Measurements from ENCODE around the gene CRYBG1.
"Not testable (repeated sequence)": the region's sequence is repeated elsewhere in the genome, so short reads cannot be mapped to it uniquely, and the experiment has no call there.

CRYBG1 gene

GRCh38 chr6:106490974-106491373 is 130.5 kb downstream of the CRYBG1 start:
- peak overlapping the region; percentile 70 for H3K27ac ChIP-seq
- DNase-seq (ENCODE audit: low read depth, low spot score): no peak

DNA sequence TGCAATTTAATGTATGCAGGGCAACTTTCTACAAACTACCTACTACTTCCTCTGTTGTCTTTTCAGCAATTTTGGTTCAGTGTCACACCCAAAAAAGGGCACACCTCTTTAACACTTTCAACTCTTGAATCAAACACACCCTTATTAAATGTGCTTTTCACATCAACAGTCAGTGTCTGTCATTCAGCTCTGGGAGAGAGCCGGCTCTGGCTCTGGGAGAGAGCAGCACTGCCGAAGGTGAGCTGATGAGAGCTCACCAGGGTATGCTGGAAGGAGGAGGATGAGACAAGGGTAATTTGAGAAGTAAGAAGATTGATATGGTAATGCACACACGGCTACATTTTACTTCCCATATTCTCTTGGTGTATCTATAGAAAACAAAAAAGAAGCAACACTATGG is 134.5 kb downstream of the CRYBG1 start:
- H3K27ac ChIP-seq: peak overlapping the region; percentile 94
- no peak for DNase-seq (ENCODE audit: low read depth, low spot score)

GRCh38 chr6:106496823-106497222 is 136.3 kb downstream of the CRYBG1 start:
- peak; percentile 69 for DNase-seq (ENCODE audit: low read depth, low spot score)
- peak overlapping the region; percentile 94 for H3K27ac ChIP-seq

GRCh38 chr6:106501960-106502371 is 141.4 kb downstream of the CRYBG1 start:
- peak overlapping the region; percentile 80 for H3K27ac ChIP-seq
- no peak for DNase-seq (ENCODE audit: low read depth, low spot score)

DNA sequence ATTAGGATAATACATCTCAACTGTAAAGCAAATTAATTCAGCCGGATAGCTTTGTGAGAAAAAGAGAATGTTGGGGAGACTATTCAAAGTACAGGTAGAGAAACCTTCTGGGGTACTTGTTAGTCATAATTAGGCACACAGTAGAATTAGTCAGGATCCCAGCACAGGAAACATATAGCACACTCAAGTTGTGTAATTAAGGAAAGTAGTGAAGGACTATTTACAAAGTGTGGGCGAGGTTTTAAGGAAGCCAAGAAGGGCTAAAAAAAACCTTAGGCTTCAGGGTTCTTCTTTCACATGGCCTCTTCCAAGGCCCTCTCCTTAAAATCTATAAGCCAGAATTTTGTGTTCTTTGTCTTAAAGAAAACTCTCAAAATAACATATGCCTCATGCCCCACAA is 142.0 kb downstream of the CRYBG1 start:
- peak overlapping the region; percentile 80 for H3K27ac ChIP-seq
- DNase-seq (ENCODE audit: low read depth, low spot score): peak; percentile 54

DNA sequence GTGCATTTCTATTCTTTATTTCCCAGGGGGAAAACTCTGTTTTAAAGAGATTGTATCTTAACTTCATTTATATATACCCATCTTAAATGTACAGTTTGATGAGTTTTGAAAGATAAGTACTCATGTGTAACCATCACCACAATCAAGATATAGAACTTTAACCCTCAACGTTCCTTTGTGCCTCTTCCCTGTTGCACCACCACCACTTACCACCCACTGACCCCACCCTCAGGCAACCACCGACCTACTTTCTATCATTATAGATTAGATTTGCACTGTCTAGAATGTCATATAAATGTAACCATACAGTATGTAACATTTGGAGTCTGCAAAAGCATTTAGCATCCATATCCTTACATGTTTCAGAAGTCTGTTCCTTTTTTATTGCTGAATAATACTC is 147.8 kb downstream of the CRYBG1 start:
- no peak overlapping the region for H3K27ac ChIP-seq
- DNase-seq (ENCODE audit: low read depth, low spot score): no peak

DNA sequence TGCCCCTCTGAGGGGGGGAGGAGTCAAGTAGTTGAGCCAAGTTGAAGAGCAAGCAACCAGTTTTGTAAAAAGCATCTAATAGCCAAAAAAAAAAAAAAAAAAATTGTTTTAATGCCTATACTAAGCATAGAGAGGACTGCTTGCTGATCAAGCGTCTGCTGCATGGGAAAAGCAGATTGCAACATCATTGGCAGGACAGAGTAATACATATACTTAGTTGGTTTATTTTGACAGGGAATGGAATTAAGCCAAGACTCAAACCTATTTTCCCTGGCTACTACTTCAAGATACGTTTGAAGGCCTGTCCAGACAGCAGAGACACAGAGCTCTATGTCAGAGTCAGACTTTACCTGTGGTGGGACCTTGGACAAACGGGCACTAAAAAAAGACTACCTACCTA is 148.3 kb downstream of the CRYBG1 start:
- no peak for DNase-seq (ENCODE audit: low read depth, low spot score)
- peak overlapping the region; percentile 75 for H3K27ac ChIP-seq

GRCh38 chr6:106509420-106510089 is 149.0 kb downstream of the CRYBG1 start:
- H3K27ac ChIP-seq: peak overlapping the region; percentile 75
- DNase-seq (ENCODE audit: low read depth, low spot score): no peak

DNA sequence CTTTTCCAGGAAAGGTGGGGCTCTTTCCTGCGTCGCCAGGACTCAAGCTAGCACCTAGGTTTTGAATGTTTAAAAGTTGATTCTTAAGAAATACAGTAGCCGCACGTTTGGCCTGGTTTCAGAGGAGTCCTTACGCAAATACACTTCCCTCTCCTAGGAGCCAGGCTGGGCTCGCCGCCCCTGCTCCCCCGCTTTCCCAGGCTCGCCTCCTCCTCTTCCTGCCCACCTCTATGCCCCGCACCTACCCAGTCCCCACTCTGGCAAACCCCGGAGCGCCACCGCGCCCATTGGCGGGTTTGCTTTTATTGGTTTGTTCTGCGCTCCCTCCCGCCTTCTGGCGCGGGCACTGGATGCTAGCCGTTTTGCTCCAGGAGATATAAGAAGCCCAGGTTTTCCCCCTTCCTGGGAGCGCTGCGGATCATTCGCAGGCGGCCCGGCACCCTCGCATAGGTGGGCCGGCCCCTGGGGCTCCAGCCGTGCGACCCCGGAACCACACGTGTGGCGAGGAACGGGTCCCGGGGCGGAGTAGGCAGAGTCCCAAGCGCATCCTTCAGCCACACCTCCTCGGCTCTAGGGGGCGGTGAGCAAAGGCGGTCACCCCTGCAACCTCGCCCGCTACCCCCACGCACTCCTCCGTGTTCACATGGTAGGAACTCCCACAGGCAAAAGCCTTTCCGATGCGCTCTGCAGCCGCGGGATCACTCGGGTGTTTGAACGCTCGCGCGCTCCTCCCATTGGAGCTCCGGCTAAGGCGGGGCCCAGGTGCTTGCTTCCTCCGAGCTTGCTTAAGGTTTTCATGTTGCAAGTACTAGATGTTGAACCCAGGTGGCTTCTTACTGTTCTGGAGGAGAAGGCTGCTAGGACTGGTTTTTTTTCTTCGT is 149.8 kb downstream of the CRYBG1 start:
- DNase-seq (ENCODE audit: low read depth, low spot score): peak; percentile 56
- peak overlapping the region; percentile 75 for H3K27ac ChIP-seq

GRCh38 chr6:106511288-106512047 is 151.0 kb downstream of the CRYBG1 start:
- peak overlapping the region; percentile 75 for H3K27ac ChIP-seq
- DNase-seq (ENCODE audit: low read depth, low spot score): no peak

DNA sequence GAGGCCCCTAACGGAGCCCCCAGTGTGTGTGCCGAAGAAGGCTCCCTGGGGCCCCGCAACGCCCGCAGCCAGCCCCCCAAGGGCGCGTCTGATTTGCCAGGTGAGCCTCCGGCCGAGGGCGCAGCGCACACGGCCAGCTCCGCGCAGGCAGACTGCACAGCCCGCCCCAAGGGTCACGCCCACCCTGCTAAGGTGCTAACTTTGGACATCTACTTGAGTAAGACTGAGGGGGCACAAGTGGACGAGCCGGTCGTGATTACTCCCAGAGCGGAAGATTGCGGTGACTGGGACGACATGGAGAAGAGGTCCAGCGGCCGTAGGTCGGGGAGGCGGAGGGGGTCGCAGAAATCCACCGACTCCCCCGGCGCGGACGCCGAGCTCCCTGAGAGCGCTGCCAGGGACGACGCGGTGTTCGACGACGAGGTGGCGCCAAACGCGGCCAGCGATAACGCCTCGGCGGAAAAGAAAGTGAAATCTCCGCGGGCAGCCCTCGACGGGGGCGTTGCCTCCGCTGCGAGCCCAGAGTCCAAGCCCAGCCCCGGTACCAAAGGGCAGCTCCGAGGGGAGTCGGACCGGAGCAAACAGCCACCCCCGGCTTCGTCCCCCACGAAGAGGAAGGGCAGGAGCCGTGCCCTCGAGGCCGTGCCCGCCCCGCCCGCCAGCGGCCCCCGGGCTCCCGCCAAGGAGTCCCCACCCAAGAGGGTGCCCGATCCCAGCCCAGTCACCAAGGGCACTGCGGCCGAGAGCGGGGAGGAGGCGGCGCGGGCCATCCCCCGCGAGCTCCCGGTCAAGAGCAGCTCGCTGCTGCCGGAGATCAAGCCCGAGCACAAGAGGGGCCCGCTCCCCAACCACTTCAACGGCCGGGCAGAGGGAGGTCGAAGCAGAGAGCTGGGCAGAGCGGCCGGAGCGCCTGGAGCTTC is 151.8 kb downstream of the CRYBG1 start:
- peak overlapping the region; percentile 75 for H3K27ac ChIP-seq
- DNase-seq (ENCODE audit: low read depth, low spot score): no peak

GRCh38 chr6:106512968-106513574 is 152.6 kb downstream of the CRYBG1 start:
- no peak for DNase-seq (ENCODE audit: low read depth, low spot score)
- H3K27ac ChIP-seq: peak overlapping the region; percentile 75

- no peak for DNase-seq (ENCODE audit: low read depth, low spot score)
- peak overlapping the region; percentile 75 for H3K27ac ChIP-seq
These were observed 153.5 kb downstream of the CRYBG1 start for GRCh38 chr6:106513808-106514582.

DNA sequence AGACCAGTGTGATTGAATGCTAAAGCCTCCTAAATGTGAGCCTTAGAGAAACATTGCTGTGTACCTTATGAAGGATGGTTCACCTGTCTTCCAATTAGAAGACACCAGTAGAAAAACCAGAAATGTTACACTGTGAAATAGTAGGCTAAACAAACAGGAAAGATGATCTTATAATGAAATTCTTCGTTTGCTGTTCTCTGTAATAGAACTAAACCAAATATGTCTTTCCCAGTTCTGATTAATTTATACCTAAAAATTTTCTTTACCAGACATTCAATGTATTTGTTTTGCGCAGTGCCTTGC is 154.0 kb downstream of the CRYBG1 start:
- H3K27ac ChIP-seq: peak overlapping the region; percentile 75
- DNase-seq (ENCODE audit: low read depth, low spot score): no peak

- peak overlapping the region; percentile 75 for H3K27ac ChIP-seq
- not testable (repeated sequence) for DNase-seq (ENCODE audit: low read depth, low spot score)
These were observed 155.1 kb downstream of the CRYBG1 start for GRCh38 chr6:106515582-106515981.

GRCh38 chr6:106516616-106517015 is 156.1 kb downstream of the CRYBG1 start:
- H3K27ac ChIP-seq: peak overlapping the region; percentile 75
- DNase-seq (ENCODE audit: low read depth, low spot score): no peak

DNA sequence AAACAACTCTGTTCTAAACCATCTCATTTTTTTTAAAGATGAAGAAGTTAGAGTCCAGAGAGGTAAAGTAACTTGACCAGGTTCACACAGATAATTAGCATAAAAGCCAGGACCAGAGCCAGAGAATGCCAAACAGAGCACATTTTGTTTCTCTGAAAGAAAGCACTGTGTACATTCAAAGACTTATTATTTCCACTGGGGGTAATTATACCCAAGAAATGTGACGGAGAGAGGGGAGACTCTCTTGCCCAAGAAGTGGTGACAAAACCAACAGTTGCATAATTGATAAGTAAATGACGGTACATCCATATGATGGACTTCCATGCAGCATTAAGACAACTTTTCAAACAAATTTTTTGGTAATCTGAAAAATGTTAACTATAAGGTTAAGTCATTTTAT is 157.2 kb downstream of the CRYBG1 start:
- DNase-seq (ENCODE audit: low read depth, low spot score): no peak
- no peak overlapping the region for H3K27ac ChIP-seq

DNA sequence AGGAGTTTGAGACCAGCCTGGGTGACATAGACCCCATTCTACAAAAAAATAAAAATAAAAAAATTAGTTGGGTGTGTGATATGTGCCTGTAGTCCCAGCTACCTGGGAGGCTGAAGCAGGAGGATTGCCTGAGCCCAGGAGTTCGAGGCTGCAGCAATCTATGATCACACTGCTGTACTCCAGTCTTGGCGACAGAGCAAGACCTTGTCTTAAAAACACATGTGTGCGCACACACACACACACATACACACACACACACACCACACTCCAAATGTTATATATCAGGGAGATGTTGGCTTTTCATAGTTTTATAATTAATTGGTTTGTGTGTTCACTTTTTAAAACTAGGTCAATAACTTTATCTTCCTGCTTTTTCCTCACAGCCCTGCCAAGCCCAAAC is 158.2 kb downstream of the CRYBG1 start:
- peak overlapping the region; percentile 81 for H3K27ac ChIP-seq

More for the DNA sequence above, 158.2 kb downstream of the CRYBG1 start:
- no peak for DNase-seq (ENCODE audit: low read depth, low spot score)
